AG04450 (cell line): ENCODE results near the gene ZNF70. TPM values are rescaled to one million over a fixed set of nuclear protein-coding genes. Genes with fewer than 3 reads are reported as not detected.

Source experiments
- CTCF ChIA-PET: fragments of 300-600, 350-600 bp; formaldehyde crosslinking; extraction: SDS; loops from one replicate; lab custom pipeline; 2022; ENCODE audit warnings: antibody characterized with exemption, inconsistent platforms; lab: Charles Lee
- POLR2A ChIA-PET: fragments of 350-600 bp; formaldehyde crosslinking; extraction: SDS; loops from one replicate; lab custom pipeline; 2021; ENCODE audit warnings: antibody characterized with exemption, inconsistent platforms; lab: Yijun Ruan, JAX
- DNase-seq: peaks from one replicate; pipeline ENCODE4 v3.0.0-alpha.2; 2011; ENCODE audit warnings: low read depth, low spot score
- H3K27ac ChIP-seq: one replicate; pipeline ENCODE4 v1.5.1; 2012; ENCODE audit warnings: low read depth, low read length, control low read depth
- H3K27me3 ChIP-seq: one replicate; pipeline ENCODE4 v1.6.0; 2012; ENCODE audit warnings: low read length; ENCODE audit not compliant: control insufficient read depth, insufficient read depth
- H3K4me3 ChIP-seq: 2 replicates; pipeline ENCODE4 v1.5.1; 2011; ENCODE audit warnings: mild to moderate bottlenecking, low read depth, low read length, control low read depth
- H3K9me3 ChIP-seq: 2 replicates; pipeline ENCODE4 v1.5.1; 2012; ENCODE audit warnings: low read length; ENCODE audit not compliant: control insufficient read depth, insufficient read depth
- polyA plus RNA-seq: library from polyadenylated mRNA; depleted of rRNA; stranded (reverse); fragments of >200 nt; gene quantifications from 2 replicates; pipeline ENCODE4 v1.2.3, GENCODE V29; 2011
- TF ChIP-seq, protein P1 (sequence below): IDR thresholded peaks from 2 replicates; pipeline ENCODE4 v1.5.1; 2011; ENCODE audit warnings: low read depth, low read length, control low read depth, inconsistent platforms

Gene ZNF70
- polyA plus RNA-seq, 1 experiment: 1.6 TPM

GRCh38 chr22:23704829-23705228 is 46.1 kb downstream of the ZNF70 start:
- CTCF ChIA-PET: no interaction called here
- H3K9me3 ChIP-seq: no peaks in the 10 kb centered on the region
- TF ChIP-seq, protein P1, sequence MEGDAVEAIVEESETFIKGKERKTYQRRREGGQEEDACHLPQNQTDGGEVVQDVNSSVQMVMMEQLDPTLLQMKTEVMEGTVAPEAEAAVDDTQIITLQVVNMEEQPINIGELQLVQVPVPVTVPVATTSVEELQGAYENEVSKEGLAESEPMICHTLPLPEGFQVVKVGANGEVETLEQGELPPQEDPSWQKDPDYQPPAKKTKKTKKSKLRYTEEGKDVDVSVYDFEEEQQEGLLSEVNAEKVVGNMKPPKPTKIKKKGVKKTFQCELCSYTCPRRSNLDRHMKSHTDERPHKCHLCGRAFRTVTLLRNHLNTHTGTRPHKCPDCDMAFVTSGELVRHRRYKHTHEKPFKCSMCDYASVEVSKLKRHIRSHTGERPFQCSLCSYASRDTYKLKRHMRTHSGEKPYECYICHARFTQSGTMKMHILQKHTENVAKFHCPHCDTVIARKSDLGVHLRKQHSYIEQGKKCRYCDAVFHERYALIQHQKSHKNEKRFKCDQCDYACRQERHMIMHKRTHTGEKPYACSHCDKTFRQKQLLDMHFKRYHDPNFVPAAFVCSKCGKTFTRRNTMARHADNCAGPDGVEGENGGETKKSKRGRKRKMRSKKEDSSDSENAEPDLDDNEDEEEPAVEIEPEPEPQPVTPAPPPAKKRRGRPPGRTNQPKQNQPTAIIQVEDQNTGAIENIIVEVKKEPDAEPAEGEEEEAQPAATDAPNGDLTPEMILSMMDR: no peak
- no peak overlapping the region for H3K27ac ChIP-seq
- H3K27me3 ChIP-seq: no peaks in the 10 kb centered on the region
- POLR2A ChIA-PET: no interaction called here
- DNase-seq: no peak
- H3K4me3 ChIP-seq: no peak overlapping the region

- H3K27ac ChIP-seq: no peak overlapping the region
- ChIA-PET CTCF (no interaction called here), POLR2A (no interaction called here)
- H3K4me3 ChIP-seq: no peak overlapping the region
- no peaks in the 10 kb centered on the region for H3K9me3 ChIP-seq
- no peaks in the 10 kb centered on the region for H3K27me3 ChIP-seq
- TF ChIP-seq, protein P1: no peak
- DNase-seq: no peak
These were observed 46.9 kb downstream of the ZNF70 start for GRCh38 chr22:23704062-23704461.

DNA sequence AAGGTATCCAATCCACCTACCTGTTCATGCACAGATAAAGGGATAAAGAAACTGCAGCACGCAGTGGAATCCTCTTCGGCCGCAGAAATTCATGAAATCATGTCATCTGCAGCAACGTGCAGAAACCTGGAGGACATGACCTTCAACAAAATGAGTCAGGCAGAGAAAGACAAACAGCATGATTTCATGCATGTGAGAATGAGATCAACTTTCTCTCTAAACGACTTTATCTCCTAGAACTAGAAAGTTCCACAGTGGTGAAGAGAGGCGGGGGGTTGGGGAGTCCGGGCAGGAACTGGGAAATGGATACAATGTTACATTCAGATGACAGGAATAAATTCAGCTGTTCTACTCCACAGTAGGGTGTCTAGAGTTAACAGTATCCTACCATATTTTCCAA is 50.2 kb downstream of the ZNF70 start:
- no peaks in the 10 kb centered on the region for H3K9me3 ChIP-seq
- H3K27me3 ChIP-seq: no peaks in the 10 kb centered on the region
- no peak overlapping the region for H3K27ac ChIP-seq
- ChIA-PET CTCF (no interaction called here), POLR2A (no interaction called here)
- TF ChIP-seq, protein P1: no peak
- H3K4me3 ChIP-seq: no peak overlapping the region
- no peak for DNase-seq

- no peak for DNase-seq
- TF ChIP-seq, protein P1: no peak
- CTCF ChIA-PET: interaction anchor here (0.5 to 1.0 kb wide), 2 partner anchors 151 to 165 kb away, joined by 5 to 7 read pairs; no protein-coding TSS in a partner anchor
- H3K9me3 ChIP-seq: no peaks in the 10 kb centered on the region; the same call in 1 of the 2 replicates
- H3K27ac ChIP-seq: no peak overlapping the region
- no peaks in the 10 kb centered on the region for H3K27me3 ChIP-seq
- POLR2A ChIA-PET: interaction anchor here (0.6 kb wide), 1 partner anchor 17 kb away, joined by 4 read pairs; no protein-coding TSS in a partner anchor
- H3K4me3 ChIP-seq: no peak overlapping the region
These were observed 52.2 kb downstream of the ZNF70 start for GRCh38 chr22:23698673-23699235.

DNA sequence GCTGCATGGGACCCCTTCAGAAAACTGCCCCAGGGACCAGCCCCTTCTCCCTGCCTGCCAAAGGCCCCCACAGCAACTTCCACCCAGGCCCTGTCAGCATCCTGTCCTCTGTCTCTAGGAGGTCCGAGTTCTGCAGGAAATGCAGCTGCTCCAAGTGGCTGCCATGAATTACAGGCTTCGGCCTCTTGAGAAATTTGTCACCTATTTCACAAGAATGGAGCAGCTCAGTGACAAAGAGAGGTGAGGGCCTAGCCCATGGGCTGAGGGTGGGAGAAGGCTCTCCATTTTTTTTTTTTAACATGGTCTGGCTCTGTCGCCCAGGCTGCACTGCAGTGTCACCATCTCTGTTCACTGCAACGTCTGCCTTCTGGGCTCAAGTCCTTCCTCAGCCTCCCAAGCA is 52.8 kb downstream of the ZNF70 start:
- CTCF ChIA-PET: interaction anchor here (0.5 kb wide), 1 partner anchor 166 kb away, joined by 7 read pairs; no protein-coding TSS in a partner anchor
- TF ChIP-seq, protein P1: no peak
- H3K4me3 ChIP-seq: no peak overlapping the region
- no peaks in the 10 kb centered on the region; the same call in 1 of the 2 replicates for H3K9me3 ChIP-seq
- H3K27ac ChIP-seq: no peak overlapping the region
- POLR2A ChIA-PET: no interaction called here
- DNase-seq: no peak
- H3K27me3 ChIP-seq: no peaks in the 10 kb centered on the region
